Loucy (cell line): ENCODE results near the gene TBX6.

ENCODE experiments used
- H2AFZ ChIP-seq: fragments of 200-600 bp; sonication (generic); 2 replicates; pipeline ENCODE4 v1.6.0; 2016; ENCODE audit warnings: antibody characterized with exemption, mild to moderate bottlenecking, low read length, moderate library complexity
- H3F3A ChIP-seq: fragments of 200-600 bp; 2 replicates; pipeline ENCODE4 v1.6.0; 2016; ENCODE audit warnings: antibody characterized with exemption, low read depth, mild to moderate bottlenecking
- H3K27me3 ChIP-seq: fragments of 200-600 bp; sonication (generic); 2 replicates; pipeline ENCODE4 v1.6.1; 2014; ENCODE audit warnings: low read length, mild to moderate bottlenecking; ENCODE audit not compliant: insufficient read depth, poor library complexity, severe bottlenecking
- H3K36me3 ChIP-seq: fragments of 200-600 bp; sonication (generic); 2 replicates; pipeline ENCODE4 v1.6.1; 2016; ENCODE audit warnings: low read length; ENCODE audit not compliant: insufficient read depth
- H3K4me1 ChIP-seq: fragments of 200-600 bp; sonication (generic); 2 replicates; pipeline ENCODE4 v1.5.1; 2014; ENCODE audit warnings: low read length, mild to moderate bottlenecking; ENCODE audit not compliant: insufficient read depth, poor library complexity, severe bottlenecking
- H3K4me2 ChIP-seq: fragments of 200-600 bp; sonication (generic); 2 replicates; pipeline ENCODE4 v1.6.0; 2014; ENCODE audit warnings: antibody characterized with exemption, low read length, low read depth, mild to moderate bottlenecking; ENCODE audit not compliant: poor library complexity, severe bottlenecking
- H3K4me3 ChIP-seq: fragments of 200-600 bp; sonication (generic); 2 replicates; pipeline ENCODE4 v1.5.1; 2014; ENCODE audit warnings: low read length, mild to moderate bottlenecking, mixed read lengths; ENCODE audit not compliant: poor library complexity, severe bottlenecking
- H3K79me2 ChIP-seq: fragments of 200-600 bp; sonication (generic); 2 replicates; pipeline ENCODE4 v1.6.1; 2014; ENCODE audit warnings: low read length; ENCODE audit not compliant: insufficient read depth
- H3K9ac ChIP-seq: fragments of 200-600 bp; sonication (generic); 2 replicates; pipeline ENCODE4 v1.6.0; 2014; ENCODE audit warnings: mild to moderate bottlenecking, low read depth, low read length, moderate library complexity; ENCODE audit not compliant: poor library complexity, severe bottlenecking
- H3K9me2 ChIP-seq: fragments of 200-600 bp; sonication (generic); replicated peaks from 2 replicates; pipeline ENCODE4 v1.6.1; 2016; ENCODE audit warnings: low read depth, low read length, mixed read lengths
- H3K9me3 ChIP-seq: fragments of 200-600 bp; sonication (generic); 2 replicates; pipeline ENCODE4 v1.6.1; 2014; ENCODE audit warnings: mild to moderate bottlenecking, antibody characterized with exemption, low read length, low read depth; ENCODE audit not compliant: insufficient read depth
- H4K20me1 ChIP-seq: fragments of 200-600 bp; sonication (generic); 2 replicates; pipeline ENCODE4 v1.6.0; 2014; ENCODE audit warnings: antibody characterized with exemption, low read length, mild to moderate bottlenecking; ENCODE audit not compliant: insufficient read depth, poor library complexity, severe bottlenecking
- EZH2phosphoT487 ChIP-seq: fragments of 200-600 bp; IDR thresholded peaks from 2 replicates; pipeline ENCODE4 v1.6.1; 2018; ENCODE audit warnings: antibody characterized with exemption, mild to moderate bottlenecking, moderate library complexity, borderline replicate concordance
- TF ChIP-seq, protein P1 (sequence below): fragments of 200-600 bp; sonication (generic); conservative IDR thresholded peaks from 2 replicates; pipeline ENCODE4 v1.5.1; 2014; ENCODE audit warnings: mild to moderate bottlenecking, antibody characterized with exemption, low read length

TBX6 gene

DNA sequence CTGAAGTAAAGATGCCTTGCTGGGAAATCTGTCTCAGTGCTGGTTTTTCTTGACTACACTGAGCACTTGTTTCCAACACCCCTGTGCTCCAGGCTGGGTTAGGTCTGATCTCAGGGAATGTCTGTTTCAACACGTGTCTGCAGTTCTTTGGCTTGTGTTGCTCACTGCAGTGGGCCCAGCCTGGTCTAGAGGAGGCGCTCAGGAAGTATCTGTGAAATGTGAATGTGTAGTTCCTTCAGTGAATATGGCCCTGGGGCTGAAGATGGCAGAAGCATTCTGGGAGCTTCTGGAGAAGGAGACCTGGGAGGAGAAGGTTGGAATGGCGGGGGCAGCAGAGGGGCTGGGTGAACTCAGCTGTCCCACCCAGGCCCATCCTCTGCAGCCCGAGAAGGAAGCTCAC lies 12.4 kb upstream of the TBX6 start:
- H4K20me1 ChIP-seq, result no peaks in the 10 kb centered on the region
- no peaks in the 10 kb centered on the region for H3K4me1 ChIP-seq
- H2AFZ ChIP-seq, result no peak overlapping the region
- no peaks in the 10 kb centered on the region for H3F3A ChIP-seq
- no peak overlapping the region for H3K9ac ChIP-seq
- no peaks in the 10 kb centered on the region for H3K79me2 ChIP-seq
- H3K4me3 ChIP-seq, result no peak overlapping the region
- no peaks in the 10 kb centered on the region for H3K9me3 ChIP-seq
- H3K36me3 ChIP-seq, result no peaks in the 10 kb centered on the region
- H3K9me2 ChIP-seq, result no peaks in the 10 kb centered on the region
- no peak for TF ChIP-seq EZH2phosphoT487
- TF ChIP-seq, protein P1, sequence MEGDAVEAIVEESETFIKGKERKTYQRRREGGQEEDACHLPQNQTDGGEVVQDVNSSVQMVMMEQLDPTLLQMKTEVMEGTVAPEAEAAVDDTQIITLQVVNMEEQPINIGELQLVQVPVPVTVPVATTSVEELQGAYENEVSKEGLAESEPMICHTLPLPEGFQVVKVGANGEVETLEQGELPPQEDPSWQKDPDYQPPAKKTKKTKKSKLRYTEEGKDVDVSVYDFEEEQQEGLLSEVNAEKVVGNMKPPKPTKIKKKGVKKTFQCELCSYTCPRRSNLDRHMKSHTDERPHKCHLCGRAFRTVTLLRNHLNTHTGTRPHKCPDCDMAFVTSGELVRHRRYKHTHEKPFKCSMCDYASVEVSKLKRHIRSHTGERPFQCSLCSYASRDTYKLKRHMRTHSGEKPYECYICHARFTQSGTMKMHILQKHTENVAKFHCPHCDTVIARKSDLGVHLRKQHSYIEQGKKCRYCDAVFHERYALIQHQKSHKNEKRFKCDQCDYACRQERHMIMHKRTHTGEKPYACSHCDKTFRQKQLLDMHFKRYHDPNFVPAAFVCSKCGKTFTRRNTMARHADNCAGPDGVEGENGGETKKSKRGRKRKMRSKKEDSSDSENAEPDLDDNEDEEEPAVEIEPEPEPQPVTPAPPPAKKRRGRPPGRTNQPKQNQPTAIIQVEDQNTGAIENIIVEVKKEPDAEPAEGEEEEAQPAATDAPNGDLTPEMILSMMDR, result no peak
- no peaks in the 10 kb centered on the region for H3K27me3 ChIP-seq
- H3K4me2 ChIP-seq, result no peak overlapping the region

GRCh38 chr16:30096862-30097563 lies 5.3 kb upstream of the TBX6 start:
- H3K4me3 ChIP-seq, result no peak overlapping the region
- H3K79me2 ChIP-seq, result no peaks in the 10 kb centered on the region
- peaks cover 11% of the 10 kb centered on the region for H3K4me1 ChIP-seq
- no peaks in the 10 kb centered on the region for H4K20me1 ChIP-seq
- H2AFZ ChIP-seq, result no peak overlapping the region
- H3K4me2 ChIP-seq, result no peak overlapping the region
- H3F3A ChIP-seq, result peaks cover 4% of the 10 kb centered on the region; the same call in 1 of the 2 replicates
- no peaks in the 10 kb centered on the region; the same call in 1 of the 2 replicates for H3K9me3 ChIP-seq
- H3K9ac ChIP-seq, result no peak overlapping the region
- no peak for TF ChIP-seq EZH2phosphoT487
- TF ChIP-seq, protein P1, result no peak
- no peaks in the 10 kb centered on the region for H3K36me3 ChIP-seq
- no peaks in the 10 kb centered on the region for H3K9me2 ChIP-seq
- H3K27me3 ChIP-seq, result no peaks in the 10 kb centered on the region

DNA sequence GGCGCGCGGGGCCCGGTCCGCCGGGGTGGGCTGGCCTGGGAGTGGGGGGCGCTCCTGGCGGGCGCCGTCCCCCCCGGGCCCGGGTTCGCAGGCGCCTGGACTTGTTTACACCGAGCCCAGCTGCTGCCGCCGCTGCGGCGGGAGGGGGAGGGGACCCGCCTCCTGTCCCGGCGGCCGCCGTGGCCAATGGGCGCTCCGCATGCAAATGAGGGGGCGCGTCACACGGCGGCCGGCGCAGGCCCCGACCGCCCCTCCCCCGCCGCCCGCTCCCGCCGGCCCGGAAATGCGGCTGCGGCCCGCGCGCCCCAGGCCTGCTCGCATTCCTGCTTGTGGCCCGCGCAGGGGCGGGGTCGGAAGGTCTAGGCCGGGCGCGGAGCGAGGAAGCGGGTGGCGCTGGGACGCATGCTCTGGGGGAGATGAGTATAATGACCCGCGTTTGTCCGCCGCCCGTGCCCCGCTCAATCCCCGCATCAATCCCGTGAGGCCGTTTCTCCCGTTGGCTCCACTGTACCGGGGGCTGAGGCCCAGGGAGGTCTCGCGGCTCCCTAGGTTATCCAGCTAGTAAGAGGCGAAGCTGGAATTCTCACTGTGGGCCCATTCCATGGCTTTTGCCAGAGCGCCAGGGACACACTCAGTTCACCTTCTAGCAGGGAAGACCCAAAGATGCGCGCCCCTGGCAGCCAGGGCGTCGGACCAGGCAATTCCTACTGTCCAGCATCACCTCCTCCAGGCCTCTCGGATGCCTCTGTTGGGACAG lies 4.6 kb upstream of the TBX6 start, which contains the start of gene YPEL3:
YPEL3 (minus strand) TSS at position 109 of the 757 bp plus-strand sequence. CDS start 731 bp downstream, outside the sequence.
- no peak within 1 kb of the TSS for H3K4me2 ChIP-seq
- H3K4me1 ChIP-seq, result peaks cover 11% of the 10 kb centered on the region
- H3K36me3 ChIP-seq, result no peaks in the 10 kb centered on the region
- no peak for TF ChIP-seq EZH2phosphoT487
- TF ChIP-seq, protein P1, result no peak
- H3K27me3 ChIP-seq, result no peaks in the 10 kb centered on the region
- H4K20me1 ChIP-seq, result no peaks in the 10 kb centered on the region
- no peaks in the 10 kb centered on the region; the same call in 1 of the 2 replicates for H3K9me3 ChIP-seq
- no peaks in the 10 kb centered on the region for H3K79me2 ChIP-seq
- H3K9me2 ChIP-seq, result no peaks in the 10 kb centered on the region
- no peak within 1 kb of the TSS for H3K4me3 ChIP-seq
- no peak within 1 kb of the TSS for H3K9ac ChIP-seq
- H3F3A ChIP-seq, result peaks cover 4% of the 10 kb centered on the region; the same call in 1 of the 2 replicates
- H2AFZ ChIP-seq, result no peak within 1 kb of the TSS
